ENCODE results near the gene COX5A. TPM values are rescaled to one million over a fixed set of nuclear protein-coding genes. Genes with fewer than 3 reads are reported as not detected.

The COX5A gene
- total and polyA plus RNA-seq, 2 of the 13 experiments (the other 11 are each of a cell fraction or from before 2014, with no cell fraction given) = 158 to 218 TPM

DNA sequence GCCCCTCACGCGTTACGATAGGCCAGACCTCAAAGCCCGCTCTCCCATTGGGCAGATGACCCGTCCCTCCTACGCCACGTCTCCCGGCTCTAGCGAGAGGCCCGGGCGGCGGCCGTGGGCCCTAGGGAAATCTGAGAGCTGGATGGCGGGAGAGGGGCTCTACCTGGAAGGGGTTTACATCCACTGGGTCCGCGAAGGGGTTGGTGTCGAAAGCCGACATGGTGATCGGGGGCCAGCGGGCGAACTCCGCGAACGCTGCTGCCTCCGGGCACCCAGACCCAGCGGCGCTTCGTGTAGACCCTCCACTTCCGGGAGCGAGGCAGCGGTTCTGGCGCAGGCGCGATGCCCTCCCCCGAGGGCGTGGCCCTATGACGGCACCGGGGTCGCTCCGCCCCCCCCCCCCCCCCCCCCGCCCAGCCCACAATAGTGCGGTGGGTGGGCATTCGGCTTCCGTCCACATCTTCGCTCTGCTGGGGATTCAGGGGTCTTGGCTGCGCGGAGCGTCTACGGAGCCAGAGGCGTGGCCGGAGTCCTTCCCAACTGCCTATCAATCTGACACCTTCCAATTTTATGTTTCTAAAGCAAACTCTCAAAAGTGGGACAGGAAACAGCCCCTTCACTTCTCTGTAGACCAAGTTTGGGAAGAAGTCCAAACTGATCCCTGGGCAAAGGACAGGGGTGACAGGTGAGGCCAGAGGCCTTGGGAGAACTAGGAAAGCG lies 64.7 kb downstream of the COX5A start, which contains the start of gene SCAMP2 (continued):
- TF ChIP-seq, protein P1, sequence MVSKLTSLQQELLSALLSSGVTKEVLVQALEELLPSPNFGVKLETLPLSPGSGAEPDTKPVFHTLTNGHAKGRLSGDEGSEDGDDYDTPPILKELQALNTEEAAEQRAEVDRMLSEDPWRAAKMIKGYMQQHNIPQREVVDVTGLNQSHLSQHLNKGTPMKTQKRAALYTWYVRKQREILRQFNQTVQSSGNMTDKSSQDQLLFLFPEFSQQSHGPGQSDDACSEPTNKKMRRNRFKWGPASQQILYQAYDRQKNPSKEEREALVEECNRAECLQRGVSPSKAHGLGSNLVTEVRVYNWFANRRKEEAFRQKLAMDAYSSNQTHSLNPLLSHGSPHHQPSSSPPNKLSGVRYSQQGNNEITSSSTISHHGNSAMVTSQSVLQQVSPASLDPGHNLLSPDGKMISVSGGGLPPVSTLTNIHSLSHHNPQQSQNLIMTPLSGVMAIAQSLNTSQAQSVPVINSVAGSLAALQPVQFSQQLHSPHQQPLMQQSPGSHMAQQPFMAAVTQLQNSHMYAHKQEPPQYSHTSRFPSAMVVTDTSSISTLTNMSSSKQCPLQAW (CRISPR knock-in tag; IDR thresholded peaks at IDR 0.05) = peak; percentile 34; the same call in 1 of the 2 replicates
- TF ChIP-seq, protein P2, sequence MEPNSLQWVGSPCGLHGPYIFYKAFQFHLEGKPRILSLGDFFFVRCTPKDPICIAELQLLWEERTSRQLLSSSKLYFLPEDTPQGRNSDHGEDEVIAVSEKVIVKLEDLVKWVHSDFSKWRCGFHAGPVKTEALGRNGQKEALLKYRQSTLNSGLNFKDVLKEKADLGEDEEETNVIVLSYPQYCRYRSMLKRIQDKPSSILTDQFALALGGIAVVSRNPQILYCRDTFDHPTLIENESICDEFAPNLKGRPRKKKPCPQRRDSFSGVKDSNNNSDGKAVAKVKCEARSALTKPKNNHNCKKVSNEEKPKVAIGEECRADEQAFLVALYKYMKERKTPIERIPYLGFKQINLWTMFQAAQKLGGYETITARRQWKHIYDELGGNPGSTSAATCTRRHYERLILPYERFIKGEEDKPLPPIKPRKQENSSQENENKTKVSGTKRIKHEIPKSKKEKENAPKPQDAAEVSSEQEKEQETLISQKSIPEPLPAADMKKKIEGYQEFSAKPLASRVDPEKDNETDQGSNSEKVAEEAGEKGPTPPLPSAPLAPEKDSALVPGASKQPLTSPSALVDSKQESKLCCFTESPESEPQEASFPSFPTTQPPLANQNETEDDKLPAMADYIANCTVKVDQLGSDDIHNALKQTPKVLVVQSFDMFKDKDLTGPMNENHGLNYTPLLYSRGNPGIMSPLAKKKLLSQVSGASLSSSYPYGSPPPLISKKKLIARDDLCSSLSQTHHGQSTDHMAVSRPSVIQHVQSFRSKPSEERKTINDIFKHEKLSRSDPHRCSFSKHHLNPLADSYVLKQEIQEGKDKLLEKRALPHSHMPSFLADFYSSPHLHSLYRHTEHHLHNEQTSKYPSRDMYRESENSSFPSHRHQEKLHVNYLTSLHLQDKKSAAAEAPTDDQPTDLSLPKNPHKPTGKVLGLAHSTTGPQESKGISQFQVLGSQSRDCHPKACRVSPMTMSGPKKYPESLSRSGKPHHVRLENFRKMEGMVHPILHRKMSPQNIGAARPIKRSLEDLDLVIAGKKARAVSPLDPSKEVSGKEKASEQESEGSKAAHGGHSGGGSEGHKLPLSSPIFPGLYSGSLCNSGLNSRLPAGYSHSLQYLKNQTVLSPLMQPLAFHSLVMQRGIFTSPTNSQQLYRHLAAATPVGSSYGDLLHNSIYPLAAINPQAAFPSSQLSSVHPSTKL (CRISPR knock-in tag; IDR thresholded peaks at IDR 0.05) = peak; percentile 38; the same call in 1 of the 2 replicates
- TF ChIP-seq PHF8 (CRISPR knock-in tag; IDR thresholded peaks at IDR 0.05) (peak; percentile 98), ZNF891 (CRISPR knock-in tag; IDR thresholded peaks at IDR 0.05) (peak; percentile 82), ESRRA (CRISPR knock-in tag; IDR thresholded peaks at IDR 0.05; ENCODE audit: low read depth) (0 out of 2 replicates have a peak, but pooled peaks have one; percentile 27), PLRG1 (conservative IDR thresholded peaks at IDR 0.05) (no peak), YEATS2 (CRISPR knock-in tag; IDR thresholded peaks at IDR 0.05; ENCODE audit: borderline replicate concordance) (peak; percentile 72; the same call in 1 of the 2 replicates), MBNL3 (CRISPR knock-in tag; conservative IDR thresholded peaks at IDR 0.05) (no peak), ZNF776 (CRISPR knock-in tag; IDR thresholded peaks at IDR 0.05) (no peak), ZNF598 (CRISPR knock-in tag; IDR thresholded peaks at IDR 0.05; ENCODE audit: borderline replicate concordance) (no peak; the same call in 1 of the 2 replicates), GATAD1 (CRISPR knock-in tag; IDR thresholded peaks at IDR 0.05) (peak; percentile 78), ZNF724P (CRISPR knock-in tag; IDR thresholded peaks at IDR 0.05; ENCODE audit: borderline replicate concordance) (0 out of 2 replicates have a peak, but pooled peaks have one; percentile 39), TRIM24 (CRISPR knock-in tag; IDR thresholded peaks at IDR 0.05) (no peak), ZNF75D (CRISPR knock-in tag; IDR thresholded peaks at IDR 0.05; ENCODE audit: borderline replicate concordance) (no peak), ZSCAN12 (CRISPR knock-in tag; IDR thresholded peaks at IDR 0.05) (no peak), ZNF326 (CRISPR knock-in tag; IDR thresholded peaks at IDR 0.05; ENCODE audit: borderline replicate concordance) (no peak), NKX3-1 (CRISPR knock-in tag; IDR thresholded peaks at IDR 0.05) (peak; percentile 46; the same call in 1 of the 2 replicates), ZNF225 (CRISPR knock-in tag; IDR thresholded peaks at IDR 0.05) (no peak), CBX1 (IDR thresholded peaks at IDR 0.05; ENCODE audit: low read depth) (no peak), ZNF138 (CRISPR knock-in tag; IDR thresholded peaks at IDR 0.05; ENCODE audit: low read depth) (no peak), RBM22 (optimal IDR thresholded peaks at IDR 0.05; ENCODE audit: low read length) (no peak), ZNF333 (CRISPR knock-in tag; IDR thresholded peaks at IDR 0.05; ENCODE audit: borderline replicate concordance) (no peak)
- TF ChIP-seq, protein P3, sequence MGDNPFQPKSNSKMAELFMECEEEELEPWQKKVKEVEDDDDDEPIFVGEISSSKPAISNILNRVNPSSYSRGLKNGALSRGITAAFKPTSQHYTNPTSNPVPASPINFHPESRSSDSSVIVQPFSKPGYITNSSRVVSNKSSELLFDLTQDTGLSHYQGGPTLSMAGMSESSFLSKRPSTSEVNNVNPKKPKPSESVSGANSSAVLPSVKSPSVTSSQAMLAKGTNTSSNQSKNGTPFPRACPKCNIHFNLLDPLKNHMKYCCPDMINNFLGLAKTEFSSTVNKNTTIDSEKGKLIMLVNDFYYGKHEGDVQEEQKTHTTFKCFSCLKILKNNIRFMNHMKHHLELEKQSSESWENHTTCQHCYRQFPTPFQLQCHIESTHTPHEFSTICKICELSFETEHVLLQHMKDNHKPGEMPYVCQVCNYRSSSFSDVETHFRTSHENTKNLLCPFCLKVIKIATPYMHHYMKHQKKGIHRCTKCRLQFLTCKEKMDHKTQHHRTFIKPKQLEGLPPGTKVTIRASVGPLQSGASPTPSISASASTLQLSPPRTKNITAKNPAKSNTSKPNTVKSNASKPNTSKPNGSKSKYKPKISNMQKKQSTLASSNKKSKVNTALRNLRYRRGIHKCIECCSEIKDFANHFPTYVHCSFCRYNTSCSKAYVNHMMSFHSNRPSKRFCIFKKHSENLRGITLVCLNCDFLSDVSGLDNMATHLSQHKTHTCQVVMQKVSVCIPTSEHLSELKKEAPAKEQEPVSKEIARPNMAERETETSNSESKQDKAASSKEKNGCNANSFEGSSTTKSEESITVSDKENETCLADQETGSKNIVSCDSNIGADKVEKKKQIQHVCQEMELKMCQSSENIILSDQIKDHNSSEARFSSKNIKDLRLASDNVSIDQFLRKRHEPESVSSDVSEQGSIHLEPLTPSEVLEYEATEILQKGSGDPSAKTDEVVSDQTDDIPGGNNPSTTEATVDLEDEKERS (CRISPR knock-in tag; IDR thresholded peaks at IDR 0.05) = no peak

All from HepG2 (cell line).